ENCODE measurements around the gene CAPN12. TPM values are rescaled to one million over a fixed set of nuclear protein-coding genes. Genes with fewer than 3 reads are reported as not detected.

Gene CAPN12
- total RNA-seq, 2 experiments from 2014 or later: 1.6 to 2.0 TPM

- no peaks in the 10 kb centered on the region for H3K27me3 Mint-ChIP-seq
- peaks cover 75% of the 10 kb centered on the region for H3K36me3 ChIP-seq (ENCODE audit: insufficient read depth, low read length)
- ATAC-seq (ENCODE audit: poor library complexity) (no peak), DNase-seq (no peak)
- no peak overlapping the region for H3K4me3 ChIP-seq (ENCODE audit: low read length)
- no peaks in the 10 kb centered on the region for H3K4me1 Mint-ChIP-seq (ENCODE audit: low read depth)
- no peaks in the 10 kb centered on the region for H3K9me3 Mint-ChIP-seq
- H3K27me3 ChIP-seq (ENCODE audit: control insufficient read depth in 1 of 2, insufficient read depth in 2 of 2, low read length in 2 of 2): no peaks in the 10 kb centered on the region
- TF ChIP-seq CTCF (IDR thresholded peaks at IDR 0.05): no peak
- intact Hi-C loops (cut with DNase I, micrococcal nuclease): no loop called here
- no peak overlapping the region for H3K4me3 Mint-ChIP-seq
- peaks cover 33% of the 10 kb centered on the region for H3K36me3 Mint-ChIP-seq (ENCODE audit: low read depth)
- CTCF ChIA-PET: no interaction called here
- no peak overlapping the region for H3K27ac Mint-ChIP-seq
- H3K9me3 ChIP-seq (ENCODE audit: control insufficient read depth in 1 of 2, insufficient read depth in 1 of 2, low read length in 2 of 2): no peaks in the 10 kb centered on the region
- H3K4me1 ChIP-seq (ENCODE audit: insufficient read depth, low read length): peaks cover 9% of the 10 kb centered on the region
- POLR2A ChIA-PET: no interaction called here
- no peak overlapping the region for H3K27ac ChIP-seq (ENCODE audit: low read depth in 1 of 2, low read length in 2 of 2)
These were observed 40.8 kb downstream of the CAPN12 start for GRCh38 chr19:38703509-38703908.

- no peak for ATAC-seq (ENCODE audit: poor library complexity)
- Mint-ChIP-seq H3K36me3 (ENCODE audit: low read depth) (peaks cover 26% of the 10 kb centered on the region), H3K4me1 (ENCODE audit: low read depth) (no peaks in the 10 kb centered on the region), H3K27ac (no peak overlapping the region), H3K9me3 (no peaks in the 10 kb centered on the region), H3K27me3 (no peaks in the 10 kb centered on the region), H3K4me3 (no peak overlapping the region)
- no peak for DNase-seq
- Histone ChIP-seq H3K36me3 (ENCODE audit: insufficient read depth, low read length) (peaks cover 66% of the 10 kb centered on the region), H3K4me1 (ENCODE audit: insufficient read depth, low read length) (peaks cover 21% of the 10 kb centered on the region), H3K27me3 (ENCODE audit: control insufficient read depth in 1 of 2, insufficient read depth in 2 of 2, low read length in 2 of 2) (no peaks in the 10 kb centered on the region), H3K27ac (ENCODE audit: low read depth in 1 of 2, low read length in 2 of 2) (no peak overlapping the region), H3K4me3 (ENCODE audit: low read length) (no peak overlapping the region), H3K9me3 (ENCODE audit: control insufficient read depth in 1 of 2, insufficient read depth in 1 of 2, low read length in 2 of 2) (no peaks in the 10 kb centered on the region)
- TF ChIP-seq CTCF (IDR thresholded peaks at IDR 0.05): no peak
- ChIA-PET CTCF (no interaction called here), POLR2A (no interaction called here)
- intact Hi-C loops (cut with DNase I, micrococcal nuclease): no loop called here
These were observed 42.0 kb downstream of the CAPN12 start for GRCh38 chr19:38702278-38702677.

GRCh38 chr19:38701455-38702063, 42.7 kb downstream of the CAPN12 start:
- H3K27ac ChIP-seq (ENCODE audit: low read depth in 1 of 2, low read length in 2 of 2): no peak overlapping the region
- no peak overlapping the region for H3K4me3 ChIP-seq (ENCODE audit: low read length)
- H3K36me3 Mint-ChIP-seq (ENCODE audit: low read depth): peaks cover 23% of the 10 kb centered on the region
- no peaks in the 10 kb centered on the region for H3K9me3 ChIP-seq (ENCODE audit: control insufficient read depth in 1 of 2, insufficient read depth in 1 of 2, low read length in 2 of 2)
- no peak for TF ChIP-seq CTCF (IDR thresholded peaks at IDR 0.05)
- H3K4me1 ChIP-seq (ENCODE audit: insufficient read depth, low read length): peaks cover 28% of the 10 kb centered on the region
- POLR2A ChIA-PET: no interaction called here
- no peak overlapping the region for H3K27ac Mint-ChIP-seq
- no peak overlapping the region for H3K4me3 Mint-ChIP-seq
- H3K27me3 Mint-ChIP-seq: no peaks in the 10 kb centered on the region
- CTCF ChIA-PET: no interaction called here
- no peaks in the 10 kb centered on the region for H3K4me1 Mint-ChIP-seq (ENCODE audit: low read depth)
- H3K9me3 Mint-ChIP-seq: no peaks in the 10 kb centered on the region
- intact Hi-C loops (cut with DNase I, micrococcal nuclease): no loop called here
- H3K27me3 ChIP-seq (ENCODE audit: control insufficient read depth in 1 of 2, insufficient read depth in 2 of 2, low read length in 2 of 2): no peaks in the 10 kb centered on the region
- H3K36me3 ChIP-seq (ENCODE audit: insufficient read depth, low read length): peaks cover 65% of the 10 kb centered on the region
- DNase-seq: no peak
- ATAC-seq (ENCODE audit: poor library complexity): no peak
